Measurements from ENCODE around the gene CFAP20DC.
"Not testable (repeated sequence)": the region's sequence is repeated elsewhere in the genome, so short reads cannot be mapped to it uniquely, and the experiment has no call there.

The CFAP20DC gene

GRCh38 chr3:58835086-58835485 is 214.7 kb downstream of the CFAP20DC start:
- Histone ChIP-seq H3K4me1 (ENCODE audit: insufficient read depth, low read length) (no peaks in the 10 kb centered on the region), H3K9ac (ENCODE audit: low read length) (no peak overlapping the region), H3K9me3 (ENCODE audit: low read length) (no peaks in the 10 kb centered on the region), H3K36me3 (ENCODE audit: insufficient read depth, low read length) (no peaks in the 10 kb centered on the region), H3K27ac (ENCODE audit: low read depth, low read length) (no peak overlapping the region), H3K27me3 (ENCODE audit: control insufficient read depth in 1 of 2, insufficient read depth in 2 of 2, low read length in 2 of 2) (no peaks in the 10 kb centered on the region), H3K4me3 (ENCODE audit: low read depth in 1 of 2, low read length in 2 of 2) (no peak overlapping the region)

- H3K27me3 ChIP-seq (ENCODE audit: control insufficient read depth in 1 of 2, insufficient read depth in 2 of 2, low read length in 2 of 2) = no peaks in the 10 kb centered on the region
- no peak overlapping the region for H3K27ac ChIP-seq (ENCODE audit: low read depth, low read length)
- H3K9ac ChIP-seq (ENCODE audit: low read length) = no peak overlapping the region
- H3K9me3 ChIP-seq (ENCODE audit: low read length) = no peaks in the 10 kb centered on the region
- H3K4me1 ChIP-seq (ENCODE audit: insufficient read depth, low read length) = no peaks in the 10 kb centered on the region
- no peaks in the 10 kb centered on the region for H3K36me3 ChIP-seq (ENCODE audit: insufficient read depth, low read length)
- H3K4me3 ChIP-seq (ENCODE audit: low read depth in 1 of 2, low read length in 2 of 2) = no peak overlapping the region
These were observed 216.3 kb downstream of the CFAP20DC start for GRCh38 chr3:58833491-58833890.

GRCh38 chr3:58829321-58830000 is 220.4 kb downstream of the CFAP20DC start:
- H3K9me3 ChIP-seq (ENCODE audit: low read length) = no peaks in the 10 kb centered on the region

GRCh38 chr3:58824777-58825176 is 225.0 kb downstream of the CFAP20DC start:
- Histone ChIP-seq H3K27ac (ENCODE audit: low read depth, low read length) (no peak overlapping the region), H3K36me3 (ENCODE audit: insufficient read depth, low read length) (no peaks in the 10 kb centered on the region), H3K4me1 (ENCODE audit: insufficient read depth, low read length) (no peaks in the 10 kb centered on the region), H3K4me3 (ENCODE audit: low read depth in 1 of 2, low read length in 2 of 2) (no peak overlapping the region), H3K9me3 (ENCODE audit: low read length) (no peaks in the 10 kb centered on the region), H3K9ac (ENCODE audit: low read length) (no peak overlapping the region), H3K27me3 (ENCODE audit: control insufficient read depth in 1 of 2, insufficient read depth in 2 of 2, low read length in 2 of 2) (no peaks in the 10 kb centered on the region)

More at GRCh38 chr3:58829321-58830000, 220.4 kb downstream of the CFAP20DC start:
- Histone ChIP-seq H3K4me1 (ENCODE audit: insufficient read depth, low read length) (no peaks in the 10 kb centered on the region), H3K27me3 (ENCODE audit: control insufficient read depth in 1 of 2, insufficient read depth in 2 of 2, low read length in 2 of 2) (no peaks in the 10 kb centered on the region), H3K27ac (ENCODE audit: low read depth, low read length) (no peak overlapping the region), H3K9ac (ENCODE audit: low read length) (no peak overlapping the region), H3K36me3 (ENCODE audit: insufficient read depth, low read length) (no peaks in the 10 kb centered on the region), H3K4me3 (ENCODE audit: low read depth in 1 of 2, low read length in 2 of 2) (no peak overlapping the region)

GRCh38 chr3:58824285-58824684 is 225.5 kb downstream of the CFAP20DC start:
- Histone ChIP-seq H3K27ac (ENCODE audit: low read depth, low read length) (no peak overlapping the region), H3K9ac (ENCODE audit: low read length) (no peak overlapping the region), H3K4me1 (ENCODE audit: insufficient read depth, low read length) (no peaks in the 10 kb centered on the region), H3K27me3 (ENCODE audit: control insufficient read depth in 1 of 2, insufficient read depth in 2 of 2, low read length in 2 of 2) (no peaks in the 10 kb centered on the region), H3K9me3 (ENCODE audit: low read length) (no peaks in the 10 kb centered on the region), H3K4me3 (ENCODE audit: low read depth in 1 of 2, low read length in 2 of 2) (no peak overlapping the region), H3K36me3 (ENCODE audit: insufficient read depth, low read length) (no peaks in the 10 kb centered on the region)

GRCh38 chr3:58806551-58807244 is 243.1 kb downstream of the CFAP20DC start:
- H3K9me3 ChIP-seq (ENCODE audit: low read length); H3K4me3 ChIP-seq (ENCODE audit: low read depth in 1 of 2, low read length in 2 of 2); H3K27ac ChIP-seq (ENCODE audit: low read depth, low read length); H3K36me3 ChIP-seq (ENCODE audit: insufficient read depth, low read length); H3K4me1 ChIP-seq (ENCODE audit: insufficient read depth, low read length); H3K9ac ChIP-seq (ENCODE audit: low read length); H3K27me3 ChIP-seq (ENCODE audit: control insufficient read depth in 1 of 2, insufficient read depth in 2 of 2, low read length in 2 of 2): not testable (repeated sequence)

- no peaks in the 10 kb centered on the region for H3K27me3 ChIP-seq (ENCODE audit: control insufficient read depth in 1 of 2, insufficient read depth in 2 of 2, low read length in 2 of 2)
- H3K4me1 ChIP-seq (ENCODE audit: insufficient read depth, low read length) = no peaks in the 10 kb centered on the region
- H3K9me3 ChIP-seq (ENCODE audit: low read length) = no peaks in the 10 kb centered on the region
- H3K4me3 ChIP-seq (ENCODE audit: low read depth in 1 of 2, low read length in 2 of 2) = no peak overlapping the region
- H3K27ac ChIP-seq (ENCODE audit: low read depth, low read length) = no peak overlapping the region
- H3K9ac ChIP-seq (ENCODE audit: low read length) = no peak overlapping the region
- H3K36me3 ChIP-seq (ENCODE audit: insufficient read depth, low read length) = no peaks in the 10 kb centered on the region
These were observed 244.9 kb downstream of the CFAP20DC start for GRCh38 chr3:58804914-58805313.

GRCh38 chr3:58801541-58801940 is 248.3 kb downstream of the CFAP20DC start:
- Histone ChIP-seq H3K4me1 (ENCODE audit: insufficient read depth, low read length) (no peaks in the 10 kb centered on the region), H3K27ac (ENCODE audit: low read depth, low read length) (no peak overlapping the region), H3K9ac (ENCODE audit: low read length) (no peak overlapping the region), H3K9me3 (ENCODE audit: low read length) (no peaks in the 10 kb centered on the region), H3K4me3 (ENCODE audit: low read depth in 1 of 2, low read length in 2 of 2) (no peak overlapping the region), H3K36me3 (ENCODE audit: insufficient read depth, low read length) (no peaks in the 10 kb centered on the region), H3K27me3 (ENCODE audit: control insufficient read depth in 1 of 2, insufficient read depth in 2 of 2, low read length in 2 of 2) (no peaks in the 10 kb centered on the region)

- Histone ChIP-seq H3K9me3 (ENCODE audit: low read length) (no peaks in the 10 kb centered on the region), H3K27ac (ENCODE audit: low read depth, low read length) (no peak overlapping the region), H3K4me1 (ENCODE audit: insufficient read depth, low read length) (no peaks in the 10 kb centered on the region), H3K27me3 (ENCODE audit: control insufficient read depth in 1 of 2, insufficient read depth in 2 of 2, low read length in 2 of 2) (no peaks in the 10 kb centered on the region), H3K9ac (ENCODE audit: low read length) (no peak overlapping the region), H3K36me3 (ENCODE audit: insufficient read depth, low read length) (no peaks in the 10 kb centered on the region), H3K4me3 (ENCODE audit: low read depth in 1 of 2, low read length in 2 of 2) (no peak overlapping the region)
These were observed 248.9 kb downstream of the CFAP20DC start for GRCh38 chr3:58800940-58801339.

- Histone ChIP-seq H3K4me1 (ENCODE audit: insufficient read depth, low read length) (no peaks in the 10 kb centered on the region), H3K9ac (ENCODE audit: low read length) (no peak overlapping the region), H3K9me3 (ENCODE audit: low read length) (no peaks in the 10 kb centered on the region), H3K27me3 (ENCODE audit: control insufficient read depth in 1 of 2, insufficient read depth in 2 of 2, low read length in 2 of 2) (no peaks in the 10 kb centered on the region), H3K36me3 (ENCODE audit: insufficient read depth, low read length) (no peaks in the 10 kb centered on the region), H3K4me3 (ENCODE audit: low read depth in 1 of 2, low read length in 2 of 2) (no peak overlapping the region), H3K27ac (ENCODE audit: low read depth, low read length) (no peak overlapping the region)
These were observed 249.8 kb downstream of the CFAP20DC start for GRCh38 chr3:58800032-58800431.

GRCh38 chr3:58799271-58799670 is 250.6 kb downstream of the CFAP20DC start:
- Histone ChIP-seq H3K4me3 (ENCODE audit: low read depth in 1 of 2, low read length in 2 of 2) (no peak overlapping the region), H3K9me3 (ENCODE audit: low read length) (no peaks in the 10 kb centered on the region), H3K9ac (ENCODE audit: low read length) (no peak overlapping the region), H3K4me1 (ENCODE audit: insufficient read depth, low read length) (no peaks in the 10 kb centered on the region), H3K27ac (ENCODE audit: low read depth, low read length) (no peak overlapping the region), H3K27me3 (ENCODE audit: control insufficient read depth in 1 of 2, insufficient read depth in 2 of 2, low read length in 2 of 2) (no peaks in the 10 kb centered on the region), H3K36me3 (ENCODE audit: insufficient read depth, low read length) (no peaks in the 10 kb centered on the region)

- H3K36me3 ChIP-seq (ENCODE audit: insufficient read depth, low read length) = no peaks in the 10 kb centered on the region
- H3K9me3 ChIP-seq (ENCODE audit: low read length) = no peaks in the 10 kb centered on the region
- H3K27me3 ChIP-seq (ENCODE audit: control insufficient read depth in 1 of 2, insufficient read depth in 2 of 2, low read length in 2 of 2) = no peaks in the 10 kb centered on the region
- H3K4me1 ChIP-seq (ENCODE audit: insufficient read depth, low read length) = no peaks in the 10 kb centered on the region
- H3K27ac ChIP-seq (ENCODE audit: low read depth, low read length) = no peak overlapping the region
- H3K9ac ChIP-seq (ENCODE audit: low read length) = no peak overlapping the region
- H3K4me3 ChIP-seq (ENCODE audit: low read depth in 1 of 2, low read length in 2 of 2) = no peak overlapping the region
These were observed 251.5 kb downstream of the CFAP20DC start for GRCh38 chr3:58798312-58798711.
